Measurements from ENCODE around the gene RRM1.

DNA sequence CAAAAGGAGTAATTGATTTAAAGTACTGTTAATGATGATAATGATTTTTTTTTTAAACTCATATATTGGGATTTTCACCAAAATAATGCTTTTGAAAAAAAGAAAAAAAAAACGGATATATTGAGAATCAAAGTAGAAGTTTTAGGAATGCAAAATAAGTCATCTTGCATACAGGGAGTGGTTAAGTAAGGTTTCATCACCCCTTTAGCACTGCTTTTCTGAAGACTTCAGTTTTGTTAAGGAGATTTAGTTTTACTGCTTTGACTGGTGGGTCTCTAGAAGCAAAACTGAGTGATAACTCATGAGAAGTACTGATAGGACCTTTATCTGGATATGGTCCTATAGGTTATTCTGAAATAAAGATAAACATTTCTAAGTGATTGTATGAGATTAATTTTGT is 43.9 kb downstream of the RRM1 start:
- no peak for TF ChIP-seq CTCF (IDR thresholded peaks at IDR 0.05)
- no peak for TF ChIP-seq POLR2AphosphoS5 (IDR thresholded peaks at IDR 0.05)
- TF ChIP-seq POLR2A (IDR thresholded peaks at IDR 0.05) = no peak
- no peak for TF ChIP-seq EP300 (IDR thresholded peaks at IDR 0.05)

Data from stomach (tissue), 4 donors.